ENCODE data around the gene ATAD3C.
"Not testable (repeated sequence)": the region's sequence is repeated elsewhere in the genome, so short reads cannot be mapped to it uniquely, and the experiment has no call there.

Gene ATAD3C

DNA sequence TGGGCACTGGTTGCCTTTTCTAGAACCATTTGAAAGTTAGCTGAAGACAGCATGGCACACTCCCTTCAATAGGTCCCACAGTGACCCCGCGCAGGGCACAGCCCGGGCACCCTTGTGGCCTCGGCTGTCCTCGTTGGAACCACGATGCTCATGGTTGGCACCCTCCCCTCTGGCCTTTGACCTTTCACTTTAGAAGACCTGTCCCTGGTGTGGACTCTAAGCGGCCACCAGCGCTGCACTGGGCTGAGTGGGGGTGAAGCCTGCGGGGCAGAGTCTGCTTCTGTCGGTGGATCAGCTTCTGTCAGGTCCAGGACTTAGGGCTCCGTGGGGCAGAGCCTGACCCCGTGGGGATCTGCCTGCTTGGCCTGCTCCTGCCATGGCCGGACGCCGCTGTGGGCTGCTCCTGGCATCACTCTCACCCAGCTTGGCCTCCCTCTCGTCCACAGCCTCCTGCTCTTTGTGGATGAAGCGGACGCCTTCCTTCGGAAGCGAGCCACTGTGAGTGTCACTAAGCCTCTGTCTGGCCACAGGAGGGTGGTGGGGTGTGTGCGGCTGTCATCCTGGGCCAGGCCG is 7.3 kb downstream of the ATAD3C start:
- H3K9me3 ChIP-seq (ENCODE audit: insufficient read depth, low read depth, low read length); H3K27me3 ChIP-seq (ENCODE audit: insufficient read depth, low read length); H3K4me3 ChIP-seq (ENCODE audit: low read length); H3K27ac ChIP-seq (ENCODE audit: low read length); H3K9ac ChIP-seq (ENCODE audit: low read depth, low read length); H3K4me1 ChIP-seq (ENCODE audit: insufficient read depth, low read length); H3K36me3 ChIP-seq (ENCODE audit: insufficient read depth, low read depth, low read length): not testable (repeated sequence)

DNA sequence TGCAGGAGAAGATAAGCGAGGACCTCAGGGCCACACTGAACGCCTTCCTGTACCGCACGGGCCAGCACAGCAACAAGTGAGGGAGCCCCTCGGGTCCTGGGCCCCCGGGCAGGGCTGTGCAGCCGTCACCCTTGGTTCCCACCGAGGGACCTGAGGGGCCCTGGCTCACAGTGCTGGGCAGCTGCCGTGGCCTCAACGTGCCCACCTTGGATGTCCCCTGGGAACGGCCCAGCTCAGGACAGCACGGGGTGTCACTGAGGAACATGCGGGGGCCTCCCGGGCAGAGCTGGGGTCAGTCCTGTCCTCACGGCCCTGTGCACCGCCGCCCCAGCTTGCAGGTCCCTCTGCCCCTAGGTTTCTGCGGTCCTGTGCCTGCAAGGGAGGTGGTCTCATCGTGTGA is 9.7 kb downstream of the ATAD3C start:
- not testable (repeated sequence) for H3K9ac ChIP-seq (ENCODE audit: low read depth, low read length); H3K9me3 ChIP-seq (ENCODE audit: insufficient read depth, low read depth, low read length); H3K27ac ChIP-seq (ENCODE audit: low read length); H3K36me3 ChIP-seq (ENCODE audit: insufficient read depth, low read depth, low read length); H3K27me3 ChIP-seq (ENCODE audit: insufficient read depth, low read length); H3K4me1 ChIP-seq (ENCODE audit: insufficient read depth, low read length); H3K4me3 ChIP-seq (ENCODE audit: low read length)

DNA sequence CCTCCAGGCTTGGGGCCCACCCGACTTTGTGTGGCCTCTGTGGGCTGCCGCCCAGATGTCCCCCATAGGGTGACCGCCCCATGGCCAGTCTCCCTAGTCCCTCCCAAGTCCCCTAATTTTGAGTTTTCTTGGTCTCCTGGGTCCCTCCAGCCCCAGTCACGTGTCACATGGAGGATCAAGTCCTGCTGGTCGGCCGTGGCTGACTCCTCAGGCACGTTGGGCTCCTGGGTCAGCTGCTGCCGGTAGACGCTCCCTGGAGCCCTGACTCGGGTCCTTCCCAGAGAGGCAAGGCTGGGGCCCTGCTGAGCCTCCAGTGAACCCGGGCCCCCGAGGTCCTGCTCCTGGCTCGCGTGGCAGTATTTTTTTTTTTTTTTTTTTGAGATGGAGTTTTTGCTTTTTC is 10.2 kb downstream of the ATAD3C start:
- not testable (repeated sequence) for H3K4me3 ChIP-seq (ENCODE audit: low read length); H3K27me3 ChIP-seq (ENCODE audit: insufficient read depth, low read length)

DNA sequence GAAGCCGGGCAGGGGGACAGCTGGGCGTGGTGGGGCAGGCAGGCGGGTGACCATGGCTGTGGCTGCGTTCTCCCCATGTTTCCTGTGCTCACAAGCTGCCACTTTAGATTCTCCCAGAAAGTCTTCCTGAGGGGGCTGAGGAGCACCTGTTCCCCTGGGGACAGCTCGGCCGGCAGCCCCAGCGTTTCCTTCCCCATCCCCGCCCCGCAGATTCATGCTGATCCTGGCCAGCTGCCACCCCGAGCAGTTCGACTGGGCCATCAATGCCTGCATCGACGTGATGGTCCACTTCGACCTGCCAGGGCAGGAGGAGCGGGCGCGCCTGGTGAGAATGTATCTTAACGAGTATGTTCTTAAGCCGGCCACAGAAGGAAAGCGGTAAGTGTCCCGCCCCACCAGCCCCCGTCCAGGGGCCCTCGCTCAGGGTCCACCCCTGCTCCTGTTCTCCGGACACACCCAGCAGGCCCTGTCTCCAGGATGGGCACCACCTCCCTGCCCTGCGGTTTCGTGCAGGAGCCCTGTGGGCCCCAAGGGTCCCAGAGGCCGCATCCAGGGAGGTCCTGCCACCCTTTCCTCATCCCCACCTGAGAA is 11.1 kb downstream of the ATAD3C start:
- Histone ChIP-seq H3K9me3 (ENCODE audit: insufficient read depth, low read depth, low read length) (no peaks in the 10 kb centered on the region), H3K4me1 (ENCODE audit: insufficient read depth, low read length) (no peaks in the 10 kb centered on the region), H3K9ac (ENCODE audit: low read depth, low read length) (no peak overlapping the region), H3K27me3 (ENCODE audit: insufficient read depth, low read length) (no peaks in the 10 kb centered on the region), H3K36me3 (ENCODE audit: insufficient read depth, low read depth, low read length) (no peaks in the 10 kb centered on the region), H3K27ac (ENCODE audit: low read length) (no peak overlapping the region), H3K4me3 (ENCODE audit: low read length) (no peak overlapping the region)

More for the DNA sequence above, 10.2 kb downstream of the ATAD3C start:
- not testable (repeated sequence) for H3K9me3 ChIP-seq (ENCODE audit: insufficient read depth, low read depth, low read length); H3K9ac ChIP-seq (ENCODE audit: low read depth, low read length); H3K27ac ChIP-seq (ENCODE audit: low read length); H3K4me1 ChIP-seq (ENCODE audit: insufficient read depth, low read length); H3K36me3 ChIP-seq (ENCODE audit: insufficient read depth, low read depth, low read length)

DNA sequence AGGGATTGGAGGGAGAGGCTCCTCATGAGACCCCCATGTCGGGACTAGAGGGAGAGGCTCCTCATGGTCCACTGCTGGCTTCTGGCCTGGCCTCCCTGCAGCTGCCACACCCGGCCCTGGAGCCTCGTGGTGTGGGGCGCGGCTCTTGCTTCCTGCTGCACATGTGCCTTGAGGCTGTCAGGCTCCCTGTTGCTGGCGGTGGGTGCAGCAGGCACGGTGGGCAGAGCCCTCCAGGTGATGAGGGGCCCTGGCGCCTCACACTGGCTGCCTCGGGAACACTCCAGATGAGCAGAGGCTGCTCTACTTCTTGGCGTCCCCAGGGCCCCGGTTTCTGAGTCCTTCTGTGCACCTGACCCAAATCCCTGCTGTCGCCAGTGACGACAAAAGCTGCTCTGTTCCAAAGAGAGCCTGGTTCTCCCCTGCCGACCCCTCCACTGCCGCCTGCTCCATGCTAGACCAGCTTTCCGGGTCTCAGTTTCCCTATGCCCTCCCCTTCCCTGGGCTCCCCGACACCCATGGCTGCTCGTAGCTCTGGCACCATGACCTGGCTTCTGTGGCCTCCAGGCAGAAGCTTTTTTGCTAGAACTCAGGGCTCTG is 12.3 kb downstream of the ATAD3C start:
- Histone ChIP-seq H3K4me3 (ENCODE audit: low read length) (no peak overlapping the region), H3K9me3 (ENCODE audit: insufficient read depth, low read depth, low read length) (no peaks in the 10 kb centered on the region), H3K9ac (ENCODE audit: low read depth, low read length) (no peak overlapping the region), H3K27me3 (ENCODE audit: insufficient read depth, low read length) (no peaks in the 10 kb centered on the region), H3K36me3 (ENCODE audit: insufficient read depth, low read depth, low read length) (no peaks in the 10 kb centered on the region), H3K27ac (ENCODE audit: low read length) (no peak overlapping the region), H3K4me1 (ENCODE audit: insufficient read depth, low read length) (no peaks in the 10 kb centered on the region)

DNA sequence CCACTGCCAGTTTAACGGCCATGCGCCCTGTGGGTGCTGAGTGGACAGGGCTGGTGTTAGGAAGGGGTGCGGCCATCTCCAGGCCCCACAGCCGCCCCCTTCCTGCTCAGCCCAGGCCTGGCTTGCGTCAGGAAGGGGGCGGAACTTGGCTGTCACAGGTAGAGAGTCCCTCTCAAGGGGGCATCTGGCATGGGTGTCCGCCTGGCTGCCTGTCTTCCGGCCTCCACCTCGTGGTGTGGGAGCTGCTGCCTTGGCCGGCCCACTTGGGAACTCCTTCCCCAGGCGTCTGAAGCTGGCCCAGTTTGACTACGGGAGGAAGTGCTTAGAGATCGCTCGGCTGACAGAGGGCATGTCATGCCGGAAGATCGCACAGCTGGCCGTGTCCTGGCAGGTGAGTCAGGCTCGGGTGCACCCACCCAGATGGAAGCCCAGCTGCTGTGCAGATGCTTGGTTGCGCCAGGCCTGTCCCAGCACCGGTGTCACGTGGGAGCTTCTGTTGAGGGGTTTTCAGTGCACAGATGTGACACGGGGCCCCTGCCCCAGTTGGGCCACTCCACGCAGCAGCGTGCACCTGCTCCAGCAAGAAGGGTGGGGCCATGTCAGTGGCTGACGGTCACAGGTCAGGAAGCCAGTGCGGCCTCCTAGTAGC is 13.0 kb downstream of the ATAD3C start:
- Histone ChIP-seq H3K9ac (ENCODE audit: low read depth, low read length) (no peak overlapping the region), H3K27me3 (ENCODE audit: insufficient read depth, low read length) (no peaks in the 10 kb centered on the region), H3K36me3 (ENCODE audit: insufficient read depth, low read depth, low read length) (no peaks in the 10 kb centered on the region), H3K4me3 (ENCODE audit: low read length) (no peak overlapping the region), H3K27ac (ENCODE audit: low read length) (no peak overlapping the region), H3K4me1 (ENCODE audit: insufficient read depth, low read length) (no peaks in the 10 kb centered on the region), H3K9me3 (ENCODE audit: insufficient read depth, low read depth, low read length) (no peaks in the 10 kb centered on the region)

DNA sequence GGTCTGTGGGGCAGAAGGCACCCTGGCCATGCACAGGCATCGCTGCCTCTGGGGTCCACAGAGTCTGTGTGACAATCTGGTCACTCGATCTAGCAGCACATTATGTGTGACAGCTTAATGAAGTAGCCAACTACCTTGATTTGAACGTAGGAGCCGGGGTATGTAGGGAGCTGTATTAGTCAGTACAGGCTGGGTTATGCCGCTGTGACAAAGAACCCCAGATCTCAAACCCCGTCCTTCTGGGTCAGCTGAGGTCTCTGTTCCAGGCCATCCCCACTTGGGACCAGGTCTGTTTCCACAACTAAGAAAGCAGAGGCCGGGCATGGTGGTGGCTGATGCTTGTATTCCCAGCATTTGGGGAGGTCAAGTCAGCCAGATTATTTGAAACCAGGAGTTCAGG is 13.8 kb downstream of the ATAD3C start:
- no peak overlapping the region for H3K27ac ChIP-seq (ENCODE audit: low read length)
- no peaks in the 10 kb centered on the region for H3K36me3 ChIP-seq (ENCODE audit: insufficient read depth, low read depth, low read length)
- H3K4me1 ChIP-seq (ENCODE audit: insufficient read depth, low read length): no peaks in the 10 kb centered on the region
- no peak overlapping the region for H3K9ac ChIP-seq (ENCODE audit: low read depth, low read length)
- no peaks in the 10 kb centered on the region for H3K9me3 ChIP-seq (ENCODE audit: insufficient read depth, low read depth, low read length)
- H3K27me3 ChIP-seq (ENCODE audit: insufficient read depth, low read length): no peaks in the 10 kb centered on the region
- H3K4me3 ChIP-seq (ENCODE audit: low read length): no peak overlapping the region

DNA sequence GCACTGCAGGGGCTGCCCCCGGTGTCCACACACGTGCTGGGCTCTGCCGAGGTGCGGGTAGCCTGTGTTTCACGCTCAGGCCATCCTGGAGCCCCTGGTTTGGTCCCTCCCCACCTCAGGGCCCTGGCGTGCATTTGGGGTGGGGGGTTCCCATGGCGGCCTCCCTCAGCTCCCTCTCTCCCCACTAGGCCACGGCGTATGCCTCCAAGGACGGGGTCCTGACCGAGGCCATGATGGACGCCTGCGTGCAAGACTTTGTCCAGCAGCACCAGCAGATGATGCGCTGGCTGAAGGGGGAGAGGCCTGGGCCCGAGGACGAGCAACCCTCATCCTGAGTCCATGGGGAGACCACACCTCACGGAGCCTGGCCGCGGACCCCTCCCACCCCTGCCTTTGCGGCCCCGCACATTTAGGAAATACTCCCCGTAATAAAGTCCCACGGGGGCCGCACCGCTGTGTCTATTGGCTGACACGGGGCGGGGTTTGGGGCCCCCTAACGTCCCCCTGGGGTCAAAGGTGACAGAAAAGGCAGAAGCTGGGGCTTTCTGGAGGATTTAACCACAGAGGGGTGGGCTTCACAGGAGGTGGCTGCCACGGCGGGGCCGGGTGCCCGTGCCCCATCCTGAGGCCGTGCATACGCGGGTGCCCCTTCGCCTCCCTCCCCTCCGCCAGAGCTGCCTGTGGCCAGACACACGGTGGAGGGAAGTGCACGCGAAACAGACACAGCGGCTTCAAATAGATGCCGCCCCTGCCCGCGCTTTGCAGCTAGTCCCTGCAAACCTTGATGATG is 18.9 kb downstream of the ATAD3C start:
- not testable (repeated sequence) for H3K4me1 ChIP-seq (ENCODE audit: insufficient read depth, low read length); H3K27ac ChIP-seq (ENCODE audit: low read length); H3K4me3 ChIP-seq (ENCODE audit: low read length); H3K9ac ChIP-seq (ENCODE audit: low read depth, low read length); H3K9me3 ChIP-seq (ENCODE audit: insufficient read depth, low read depth, low read length); H3K27me3 ChIP-seq (ENCODE audit: insufficient read depth, low read length); H3K36me3 ChIP-seq (ENCODE audit: insufficient read depth, low read depth, low read length)

DNA sequence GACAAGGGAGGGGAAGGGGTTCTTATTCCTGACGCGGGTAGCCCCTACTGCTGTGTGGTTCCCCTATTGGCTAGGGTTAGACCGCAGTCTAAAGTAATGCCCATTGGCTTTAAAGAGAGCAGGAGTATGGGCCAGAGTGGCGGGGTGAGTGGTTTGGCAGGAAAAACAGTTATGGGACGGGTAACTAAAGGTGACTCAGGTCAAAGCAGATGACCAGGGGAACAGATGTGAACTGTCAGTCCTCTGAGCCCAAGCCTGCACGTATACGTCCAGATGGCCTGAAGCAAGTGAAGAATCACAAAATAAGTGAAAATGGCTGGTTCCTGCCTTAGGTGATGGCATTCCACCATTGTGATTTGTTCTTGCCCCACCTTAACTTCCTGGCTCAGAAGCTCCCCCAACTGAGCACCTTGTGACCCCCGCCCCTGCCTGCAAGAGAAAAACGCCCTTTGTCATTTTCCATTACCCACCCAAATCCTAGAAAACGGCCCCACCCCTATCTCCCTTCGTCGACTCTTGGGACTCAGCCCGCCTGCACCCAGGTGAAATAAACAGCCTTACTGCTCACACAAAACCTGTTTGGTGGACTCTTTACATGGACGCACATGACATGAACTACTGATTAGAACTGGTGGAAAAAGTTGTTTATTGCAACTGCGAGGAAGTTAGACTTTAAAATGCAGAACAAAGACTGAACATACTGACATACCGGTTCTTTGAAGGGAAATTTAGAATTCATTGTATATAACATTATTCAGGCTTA is 21.3 kb downstream of the ATAD3C start:
- Histone ChIP-seq H3K9me3 (ENCODE audit: insufficient read depth, low read depth, low read length) (no peaks in the 10 kb centered on the region), H3K9ac (ENCODE audit: low read depth, low read length) (peak overlapping the region; percentile 93; the same call in 1 of the 2 replicates), H3K36me3 (ENCODE audit: insufficient read depth, low read depth, low read length) (no peaks in the 10 kb centered on the region), H3K27me3 (ENCODE audit: insufficient read depth, low read length) (no peaks in the 10 kb centered on the region), H3K27ac (ENCODE audit: low read length) (peak overlapping the region; percentile 94), H3K4me1 (ENCODE audit: insufficient read depth, low read length) (no peaks in the 10 kb centered on the region; the same call in 1 of the 2 replicates), H3K4me3 (ENCODE audit: low read length) (peak overlapping the region; percentile 95)

DNA sequence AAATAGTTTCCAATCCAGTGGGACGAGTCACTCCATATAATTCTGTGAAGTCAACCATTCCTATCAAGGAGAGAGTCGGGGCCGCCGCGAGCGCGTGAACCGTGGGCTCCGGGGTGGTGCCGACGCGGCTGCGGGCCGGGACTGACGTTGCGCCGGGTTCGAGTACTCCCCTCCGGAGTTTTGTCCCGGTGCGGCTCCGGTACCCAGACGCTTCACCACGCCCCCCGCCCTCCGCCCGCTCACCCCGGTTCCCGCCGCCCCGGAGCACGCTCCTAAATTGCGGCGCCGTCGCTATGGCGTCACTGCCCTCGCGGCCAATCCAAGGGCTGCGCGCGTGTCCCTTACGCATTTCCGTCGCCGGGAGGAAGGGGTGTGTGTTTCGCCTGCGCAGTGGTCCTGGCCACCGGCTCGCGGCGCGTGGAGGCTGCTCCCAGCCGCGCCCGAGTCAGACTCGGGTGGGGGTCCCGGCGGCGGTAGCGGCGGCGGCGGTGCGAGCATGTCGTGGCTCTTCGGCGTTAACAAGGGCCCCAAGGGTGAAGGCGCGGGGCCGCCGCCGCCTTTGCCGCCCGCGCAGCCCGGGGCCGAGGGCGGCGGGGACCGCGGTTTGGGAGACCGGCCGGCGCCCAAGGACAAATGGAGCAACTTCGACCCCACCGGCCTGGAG is 22.0 kb downstream of the ATAD3C start, which contains the start of gene ATAD3B:
Gene ATAD3B (plus strand): TSS at position 377 of the 664 bp plus-strand sequence. CDS start 120 bp downstream, at position 497.
- Histone ChIP-seq H3K27ac (ENCODE audit: low read length) (peak within 1 kb of the TSS; percentile 94), H3K4me1 (ENCODE audit: insufficient read depth, low read length) (no peaks in the 10 kb centered on the region; the same call in 1 of the 2 replicates), H3K36me3 (ENCODE audit: insufficient read depth, low read depth, low read length) (no peaks in the 10 kb centered on the region), H3K27me3 (ENCODE audit: insufficient read depth, low read length) (no peaks in the 10 kb centered on the region), H3K9me3 (ENCODE audit: insufficient read depth, low read depth, low read length) (no peaks in the 10 kb centered on the region), H3K4me3 (ENCODE audit: low read length) (peak within 1 kb of the TSS; percentile 95), H3K9ac (ENCODE audit: low read depth, low read length) (peak within 1 kb of the TSS; percentile 93)

Measured in iPS-20b (cell line).